Neuron (in vitro differentiated cells): Measurements from ENCODE around the gene NRG2.

Experiments used
- H2AFZ ChIP-seq: one replicate; pipeline ENCODE4 v1.6.1; 2013; ENCODE audit warnings: low read depth, mild to moderate bottlenecking, inconsistent platforms, low read length, moderate library complexity
- H3K27me3 ChIP-seq: one replicate; pipeline ENCODE4 v1.6.1; 2013; ENCODE audit warnings: low read length; ENCODE audit not compliant: insufficient read depth
- H3K36me3 ChIP-seq: one replicate; pipeline ENCODE4 v1.6.1; 2013; ENCODE audit warnings: low read length; ENCODE audit not compliant: insufficient read depth
- H3K4me1 ChIP-seq: one replicate; pipeline ENCODE4 v1.6.1; 2013; ENCODE audit warnings: low read length; ENCODE audit not compliant: insufficient read depth
- H3K4me3 ChIP-seq: 2 replicates; pipeline ENCODE4 v1.5.1; 2013; ENCODE audit warnings: mild to moderate bottlenecking, low read length, moderate library complexity
- H3K9me3 ChIP-seq: one replicate; pipeline ENCODE4 v1.6.1; 2013; ENCODE audit warnings: low read length

NRG2 gene

DNA sequence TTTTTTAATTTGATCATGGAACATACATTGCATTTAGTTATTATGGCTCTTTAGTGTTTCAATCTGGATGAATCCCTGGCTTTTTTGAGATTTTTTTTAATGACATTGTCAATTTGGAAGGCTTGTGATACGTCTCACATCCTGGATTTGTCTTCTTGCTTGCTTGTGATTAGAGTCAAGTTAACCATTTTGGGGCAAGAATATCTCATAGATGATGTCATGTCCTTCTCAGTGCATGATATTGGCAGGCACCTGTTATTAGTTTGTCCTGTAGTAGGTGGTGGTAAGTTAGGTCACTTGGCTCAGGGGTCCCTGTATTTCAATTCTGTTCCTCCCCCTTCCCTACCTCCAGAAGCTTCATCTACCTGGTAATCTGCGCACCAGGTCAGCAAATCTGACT, 244.2 kb downstream of the NRG2 start:
- Histone ChIP-seq H3K9me3 (peaks cover under 1% of the 10 kb centered on the region), H3K36me3 (no peaks in the 10 kb centered on the region), H3K4me3 (no peak overlapping the region), H3K27me3 (peaks cover 83% of the 10 kb centered on the region), H2AFZ (no peak overlapping the region), H3K4me1 (peaks cover 4% of the 10 kb centered on the region)

GRCh38 chr5:139797856-139798510, 245.1 kb downstream of the NRG2 start:
- no peak overlapping the region for H2AFZ ChIP-seq
- peaks cover 2% of the 10 kb centered on the region for H3K9me3 ChIP-seq
- peaks cover 77% of the 10 kb centered on the region for H3K27me3 ChIP-seq
- no peak overlapping the region for H3K4me3 ChIP-seq
- no peaks in the 10 kb centered on the region for H3K36me3 ChIP-seq
- H3K4me1 ChIP-seq: peaks cover 4% of the 10 kb centered on the region

- Histone ChIP-seq H3K27me3 (peaks cover 71% of the 10 kb centered on the region), H3K9me3 (peaks cover 2% of the 10 kb centered on the region), H3K4me1 (peaks cover 4% of the 10 kb centered on the region), H3K4me3 (no peak overlapping the region), H3K36me3 (no peaks in the 10 kb centered on the region), H2AFZ (no peak overlapping the region)
These were observed 245.8 kb downstream of the NRG2 start for GRCh38 chr5:139797335-139797734.
